ENCODE data around the gene UNC5A.

UNC5A gene

DNA sequence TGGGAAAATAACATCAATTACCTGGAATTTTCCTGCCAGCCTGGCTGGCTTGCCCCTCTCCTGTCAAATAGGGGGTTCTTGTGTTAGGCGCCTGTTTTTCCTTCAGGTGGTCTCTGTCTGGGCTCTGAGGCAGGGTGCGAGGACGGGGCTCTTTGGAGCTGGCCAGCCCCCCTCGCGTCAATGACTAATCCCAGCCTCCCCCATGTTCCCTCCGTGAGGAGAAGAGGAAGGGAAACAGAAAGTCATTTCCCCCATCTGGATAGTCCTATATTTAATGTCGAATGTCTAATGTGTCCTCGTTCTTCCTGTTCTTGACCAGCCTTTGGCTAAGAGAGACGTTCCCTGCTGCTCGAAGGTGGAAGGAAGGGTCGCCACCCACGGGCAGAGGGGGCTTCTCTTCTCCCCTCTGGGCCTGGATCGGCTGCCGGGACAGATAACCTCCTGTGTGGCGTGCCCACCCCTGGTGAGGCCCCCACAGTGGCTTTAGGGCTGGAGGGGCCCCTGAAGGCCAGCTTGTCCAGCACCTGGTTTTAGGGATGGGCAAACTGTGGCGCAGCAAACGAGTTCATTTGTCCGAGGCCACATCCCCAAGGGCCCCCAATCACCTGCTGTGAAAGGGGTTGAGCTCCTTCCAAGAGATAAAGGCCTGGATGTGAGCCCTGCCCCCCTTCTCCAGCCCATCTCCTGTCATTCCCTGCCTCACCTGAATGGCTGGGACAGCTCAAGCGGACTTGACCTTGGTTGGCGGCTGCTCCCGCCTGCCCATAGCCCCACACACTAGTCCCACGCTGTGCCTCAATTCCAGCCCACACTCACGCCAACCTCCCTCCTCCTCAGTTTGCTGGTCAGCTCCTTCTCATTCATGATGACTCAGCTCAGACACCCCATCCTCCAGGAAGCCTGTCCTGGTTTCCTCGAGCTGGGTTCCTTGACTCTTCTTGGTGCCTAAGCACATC, 35.9 kb upstream of the UNC5A start:
- Histone ChIP-seq H3K4me3 (ENCODE audit: low read depth, low read length) (no peak overlapping the region), H3K36me3 (ENCODE audit: control insufficient read depth in 2 of 2, insufficient read depth in 1 of 2, low read length in 2 of 2) (no peaks in the 10 kb centered on the region), H3K9me3 (ENCODE audit: control insufficient read depth, insufficient read depth, low read depth, low read length) (no peaks in the 10 kb centered on the region), H3K4me1 (ENCODE audit: control insufficient read depth, insufficient read depth, low read length) (no peaks in the 10 kb centered on the region), H3K27ac (ENCODE audit: extremely low read depth, low read depth, low read length) (no peak overlapping the region)
- ChIA-PET POLR2A (no interaction called here), CTCF (no interaction called here)
- TF ChIP-seq, protein P1, sequence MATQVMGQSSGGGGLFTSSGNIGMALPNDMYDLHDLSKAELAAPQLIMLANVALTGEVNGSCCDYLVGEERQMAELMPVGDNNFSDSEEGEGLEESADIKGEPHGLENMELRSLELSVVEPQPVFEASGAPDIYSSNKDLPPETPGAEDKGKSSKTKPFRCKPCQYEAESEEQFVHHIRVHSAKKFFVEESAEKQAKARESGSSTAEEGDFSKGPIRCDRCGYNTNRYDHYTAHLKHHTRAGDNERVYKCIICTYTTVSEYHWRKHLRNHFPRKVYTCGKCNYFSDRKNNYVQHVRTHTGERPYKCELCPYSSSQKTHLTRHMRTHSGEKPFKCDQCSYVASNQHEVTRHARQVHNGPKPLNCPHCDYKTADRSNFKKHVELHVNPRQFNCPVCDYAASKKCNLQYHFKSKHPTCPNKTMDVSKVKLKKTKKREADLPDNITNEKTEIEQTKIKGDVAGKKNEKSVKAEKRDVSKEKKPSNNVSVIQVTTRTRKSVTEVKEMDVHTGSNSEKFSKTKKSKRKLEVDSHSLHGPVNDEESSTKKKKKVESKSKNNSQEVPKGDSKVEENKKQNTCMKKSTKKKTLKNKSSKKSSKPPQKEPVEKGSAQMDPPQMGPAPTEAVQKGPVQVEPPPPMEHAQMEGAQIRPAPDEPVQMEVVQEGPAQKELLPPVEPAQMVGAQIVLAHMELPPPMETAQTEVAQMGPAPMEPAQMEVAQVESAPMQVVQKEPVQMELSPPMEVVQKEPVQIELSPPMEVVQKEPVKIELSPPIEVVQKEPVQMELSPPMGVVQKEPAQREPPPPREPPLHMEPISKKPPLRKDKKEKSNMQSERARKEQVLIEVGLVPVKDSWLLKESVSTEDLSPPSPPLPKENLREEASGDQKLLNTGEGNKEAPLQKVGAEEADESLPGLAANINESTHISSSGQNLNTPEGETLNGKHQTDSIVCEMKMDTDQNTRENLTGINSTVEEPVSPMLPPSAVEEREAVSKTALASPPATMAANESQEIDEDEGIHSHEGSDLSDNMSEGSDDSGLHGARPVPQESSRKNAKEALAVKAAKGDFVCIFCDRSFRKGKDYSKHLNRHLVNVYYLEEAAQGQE (tag by site-specific recombination; IDR thresholded peaks at IDR 0.05): peak; percentile 78
- TF ChIP-seq ZNF660 (tag by site-specific recombination; IDR thresholded peaks at IDR 0.05) (no peak), EGR2 (tag by site-specific recombination; IDR thresholded peaks at IDR 0.05; ENCODE audit: low read depth) (peak; percentile 94), ZFHX2 (tag by site-specific recombination; conservative IDR thresholded peaks at IDR 0.05) (peak; percentile 96), ZFP69B (tag by site-specific recombination; IDR thresholded peaks at IDR 0.05) (no peak)

GRCh38 chr5:176775409-176775808, 35.0 kb upstream of the UNC5A start:
- H3K9me3 ChIP-seq (ENCODE audit: control insufficient read depth, insufficient read depth, low read depth, low read length): no peaks in the 10 kb centered on the region
- no peak overlapping the region for H3K4me3 ChIP-seq (ENCODE audit: low read depth, low read length)
- H3K36me3 ChIP-seq (ENCODE audit: control insufficient read depth in 2 of 2, insufficient read depth in 1 of 2, low read length in 2 of 2): no peaks in the 10 kb centered on the region
- no peaks in the 10 kb centered on the region for H3K4me1 ChIP-seq (ENCODE audit: control insufficient read depth, insufficient read depth, low read length)
- ChIA-PET POLR2A (no interaction called here), CTCF (no interaction called here)
- TF ChIP-seq ZNF132 (tag by site-specific recombination; IDR thresholded peaks at IDR 0.05; ENCODE audit: borderline replicate concordance): no peak
- no peak for TF ChIP-seq MZF1 (tag by site-specific recombination; IDR thresholded peaks at IDR 0.05; ENCODE audit: borderline replicate concordance)
- TF ChIP-seq ZNF600 (tag by site-specific recombination; IDR thresholded peaks at IDR 0.05): no peak
- no peak for TF ChIP-seq OVOL3 (tag by site-specific recombination; IDR thresholded peaks at IDR 0.05)
- TF ChIP-seq ZNF292 (tag by site-specific recombination; IDR thresholded peaks at IDR 0.05; ENCODE audit: borderline replicate concordance, low read depth): no peak
- no peak for TF ChIP-seq ZNF837 (tag by site-specific recombination; IDR thresholded peaks at IDR 0.05)
- TF ChIP-seq TCF7L2 (IDR thresholded peaks at IDR 0.05; ENCODE audit: borderline replicate concordance, low read depth, low read length): no peak
- TF ChIP-seq, protein P2, sequence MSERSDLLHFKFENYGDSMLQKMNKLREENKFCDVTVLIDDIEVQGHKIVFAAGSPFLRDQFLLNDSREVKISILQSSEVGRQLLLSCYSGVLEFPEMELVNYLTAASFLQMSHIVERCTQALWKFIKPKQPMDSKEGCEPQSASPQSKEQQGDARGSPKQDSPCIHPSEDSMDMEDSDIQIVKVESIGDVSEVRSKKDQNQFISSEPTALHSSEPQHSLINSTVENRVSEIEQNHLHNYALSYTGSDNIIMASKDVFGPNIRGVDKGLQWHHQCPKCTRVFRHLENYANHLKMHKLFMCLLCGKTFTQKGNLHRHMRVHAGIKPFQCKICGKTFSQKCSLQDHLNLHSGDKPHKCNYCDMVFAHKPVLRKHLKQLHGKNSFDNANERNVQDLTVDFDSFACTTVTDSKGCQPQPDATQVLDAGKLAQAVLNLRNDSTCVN (tag by site-specific recombination; optimal IDR thresholded peaks at IDR 0.05): no peak
- no peak for TF ChIP-seq ZNF623 (tag by site-specific recombination; IDR thresholded peaks at IDR 0.05)
- TF ChIP-seq GLI4 (tag by site-specific recombination; IDR thresholded peaks at IDR 0.05): no peak
- TF ChIP-seq ZNF140 (tag by site-specific recombination; IDR thresholded peaks at IDR 0.05): no peak
- no peak for TF ChIP-seq RBAK (tag by site-specific recombination; IDR thresholded peaks at IDR 0.05)
- TF ChIP-seq ZNF423 (tag by site-specific recombination; IDR thresholded peaks at IDR 0.05): no peak
- no peak for TF ChIP-seq BCL11B (tag by site-specific recombination; IDR thresholded peaks at IDR 0.05; ENCODE audit: low read depth)
- no peak for TF ChIP-seq ZNF701 (tag by site-specific recombination; IDR thresholded peaks at IDR 0.05)
- TF ChIP-seq ZNF341 (tag by site-specific recombination; IDR thresholded peaks at IDR 0.05; ENCODE audit: low read depth): no peak
- no peak for TF ChIP-seq TRIM28 (IDR thresholded peaks at IDR 0.05; ENCODE audit: borderline replicate concordance, low read length)
- H3K27ac ChIP-seq (ENCODE audit: extremely low read depth, low read depth, low read length): no peak overlapping the region
